Neural cell (in vitro differentiated cells): ENCODE measurements around the gene BIRC2. TPM values are rescaled to one million over a fixed set of nuclear protein-coding genes. Genes with fewer than 3 reads are reported as not detected.

Experiments
- H2AFZ ChIP-seq: fragments of 200-600, 300-800 bp; sonication (generic), shearing (Covaris generic); 2 replicates; pipeline ENCODE4 v1.6.0; 2014; ENCODE audit warnings: low read depth, mild to moderate bottlenecking, antibody characterized with exemption, low read length, moderate library complexity
- H3F3A ChIP-seq: fragments of 200-600 bp; shearing (Covaris generic); 2 replicates; pipeline ENCODE4 v1.6.1; 2016; ENCODE audit warnings: mild to moderate bottlenecking, moderate library complexity, mixed read lengths, antibody characterized with exemption, low read length; ENCODE audit not compliant: insufficient read depth, poor library complexity, severe bottlenecking
- H3K27ac ChIP-seq: fragments of 200-600, 300-800 bp; sonication (generic), shearing (Covaris generic); 2 replicates; pipeline ENCODE4 v1.5.1; 2014; ENCODE audit warnings: mild to moderate bottlenecking, low read length, moderate library complexity
- H3K27me3 ChIP-seq: fragments of 300-800, 200-600 bp; sonication (generic), shearing (Covaris generic); 2 replicates; pipeline ENCODE4 v1.6.0; 2014; ENCODE audit warnings: mild to moderate bottlenecking, low read depth, low read length, moderate library complexity; ENCODE audit not compliant: insufficient read depth
- H3K36me3 ChIP-seq: fragments of 300-800, 200-600 bp; sonication (generic), shearing (Covaris generic); 2 replicates; pipeline ENCODE4 v1.5.1; 2014; ENCODE audit warnings: mild to moderate bottlenecking, antibody characterized with exemption, low read length, moderate library complexity; ENCODE audit not compliant: insufficient read depth
- H3K4me2 ChIP-seq: fragments of 300-800, 200-600 bp; sonication (generic), shearing (Covaris generic); 2 replicates; pipeline ENCODE4 v1.6.0; 2014; ENCODE audit warnings: mild to moderate bottlenecking, low read length
- H3K4me3 ChIP-seq: fragments of 300-800, 200-600 bp; sonication (generic), shearing (Covaris generic); 2 replicates; pipeline ENCODE4 v1.5.1; 2014; ENCODE audit warnings: mild to moderate bottlenecking, low read length, moderate library complexity
- H3K79me2 ChIP-seq: fragments of 200-600 bp; shearing (Covaris generic); replicated peaks from 2 replicates; pipeline ENCODE4 v1.6.0; 2014; ENCODE audit warnings: mild to moderate bottlenecking, low read length, moderate library complexity; ENCODE audit not compliant: insufficient read depth
- H3K9ac ChIP-seq: fragments of 300-800, 200-600 bp; sonication (generic), shearing (Covaris generic); 2 replicates; pipeline ENCODE4 v1.6.1; 2016; ENCODE audit warnings: mild to moderate bottlenecking, low read length, mixed read lengths
- H3K9me2 ChIP-seq: fragments of 200-600 bp; shearing (Covaris generic); 2 replicates; pipeline ENCODE4 v1.6.1; 2016; ENCODE audit warnings: mild to moderate bottlenecking, low read length, mixed read lengths; ENCODE audit not compliant: insufficient read depth
- H3K9me3 ChIP-seq: fragments of 200-600, 300-800 bp; sonication (generic), shearing (Covaris generic); 2 replicates; pipeline ENCODE4 v1.6.1; 2016; ENCODE audit warnings: mild to moderate bottlenecking, mixed run types, low read length, moderate library complexity, mixed read lengths
- H4K20me1 ChIP-seq: fragments of 200-600 bp; shearing (Covaris generic); 2 replicates; pipeline ENCODE4 v1.6.1; 2016; ENCODE audit warnings: mild to moderate bottlenecking, mixed run types; ENCODE audit not compliant: insufficient read depth
- EP300 ChIP-seq: fragments of 450-650 bp; conservative IDR thresholded peaks from 2 replicates; pipeline ENCODE4 v1.6.1; 2014; ENCODE audit warnings: antibody characterized with exemption, mild to moderate bottlenecking, moderate library complexity; ENCODE audit not compliant: poor library complexity, severe bottlenecking
- EZH2 ChIP-seq: fragments of 200-600, 300-800 bp; shearing (Covaris generic), sonication (generic); IDR thresholded peaks from 2 replicates; pipeline ENCODE4 v1.6.1; 2014; ENCODE audit warnings: antibody characterized with exemption, low read length, borderline replicate concordance, mild to moderate bottlenecking; ENCODE audit not compliant: insufficient read depth, poor library complexity, severe bottlenecking
- MXI1 ChIP-seq: fragments of 450-650 bp; conservative IDR thresholded peaks from 2 replicates; pipeline ENCODE4 v1.6.1; 2014; ENCODE audit warnings: antibody characterized with exemption, mild to moderate bottlenecking; ENCODE audit not compliant: poor library complexity, severe bottlenecking
- POLR2AphosphoS5 ChIP-seq: IDR thresholded peaks from 2 replicates; pipeline ENCODE4 v1.6.1; 2012
- RAD21 ChIP-seq: fragments of 450-650 bp; conservative IDR thresholded peaks from 2 replicates; pipeline ENCODE4 v1.6.1; 2014; ENCODE audit warnings: antibody characterized with exemption, mild to moderate bottlenecking, moderate library complexity
- SMC3 ChIP-seq: fragments of 450-650 bp; conservative IDR thresholded peaks from 2 replicates; pipeline ENCODE4 v1.6.1; 2014; ENCODE audit warnings: antibody characterized with exemption, mild to moderate bottlenecking, moderate library complexity; ENCODE audit not compliant: poor library complexity
- TAF1 ChIP-seq: IDR thresholded peaks from 2 replicates; pipeline ENCODE4 v1.6.1; 2012; ENCODE audit warnings: low read depth
- polyA plus RNA-seq: library from polyadenylated mRNA; depleted of rRNA; stranded (reverse); fragments of >200 nt; gene quantifications from 2 replicates; pipeline ENCODE4 v1.2.3, GENCODE V29; 2014
- TF ChIP-seq, protein P1 (sequence below): fragments of 450-650 bp; IDR thresholded peaks from 2 replicates; pipeline ENCODE4 v1.5.1; 2014; ENCODE audit warnings: antibody characterized with exemption, mild to moderate bottlenecking, moderate library complexity; ENCODE audit not compliant: poor library complexity, severe bottlenecking
- TF ChIP-seq, protein P2 (sequence below): IDR thresholded peaks from 2 replicates; pipeline ENCODE4 v1.6.1; 2012; ENCODE audit warnings: borderline replicate concordance

Gene BIRC2
- polyA plus RNA-seq, 1 donor from 2014 or later = 68.7 TPM

DNA sequence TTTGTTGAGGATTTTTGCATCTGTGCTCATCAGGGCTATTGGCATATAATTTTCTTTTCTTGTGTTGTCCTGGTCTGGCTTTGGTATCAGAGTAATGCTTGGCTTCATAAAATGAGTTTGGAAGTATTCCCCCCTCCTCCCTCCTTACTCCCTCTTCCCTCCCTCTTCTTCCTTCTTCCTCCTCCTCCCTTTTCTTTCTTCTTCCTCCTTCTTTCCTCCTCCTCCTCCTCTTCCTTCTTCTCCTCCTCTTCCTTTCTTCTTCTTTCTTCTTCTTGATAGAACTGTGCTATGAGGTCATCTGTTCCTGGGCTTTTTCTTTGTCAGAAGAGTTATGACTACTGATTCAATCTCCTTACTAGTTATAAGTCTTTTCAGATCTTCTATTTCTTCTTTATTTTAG lies 10.1 kb downstream of the BIRC2 start:
- Histone ChIP-seq H3K9me3 (peaks cover 3% of the 10 kb centered on the region), H3F3A (no peaks in the 10 kb centered on the region), H3K9me2 (no peaks in the 10 kb centered on the region), H3K9ac (no peak overlapping the region), H3K79me2 (peaks cover 3% of the 10 kb centered on the region), H3K27me3 (no peaks in the 10 kb centered on the region), H2AFZ (no peak overlapping the region), H3K27ac (no peak overlapping the region), H4K20me1 (no peaks in the 10 kb centered on the region), H3K36me3 (peaks cover 10% of the 10 kb centered on the region), H3K4me3 (no peak overlapping the region), H3K4me2 (no peak overlapping the region)
- TF ChIP-seq, protein P1, sequence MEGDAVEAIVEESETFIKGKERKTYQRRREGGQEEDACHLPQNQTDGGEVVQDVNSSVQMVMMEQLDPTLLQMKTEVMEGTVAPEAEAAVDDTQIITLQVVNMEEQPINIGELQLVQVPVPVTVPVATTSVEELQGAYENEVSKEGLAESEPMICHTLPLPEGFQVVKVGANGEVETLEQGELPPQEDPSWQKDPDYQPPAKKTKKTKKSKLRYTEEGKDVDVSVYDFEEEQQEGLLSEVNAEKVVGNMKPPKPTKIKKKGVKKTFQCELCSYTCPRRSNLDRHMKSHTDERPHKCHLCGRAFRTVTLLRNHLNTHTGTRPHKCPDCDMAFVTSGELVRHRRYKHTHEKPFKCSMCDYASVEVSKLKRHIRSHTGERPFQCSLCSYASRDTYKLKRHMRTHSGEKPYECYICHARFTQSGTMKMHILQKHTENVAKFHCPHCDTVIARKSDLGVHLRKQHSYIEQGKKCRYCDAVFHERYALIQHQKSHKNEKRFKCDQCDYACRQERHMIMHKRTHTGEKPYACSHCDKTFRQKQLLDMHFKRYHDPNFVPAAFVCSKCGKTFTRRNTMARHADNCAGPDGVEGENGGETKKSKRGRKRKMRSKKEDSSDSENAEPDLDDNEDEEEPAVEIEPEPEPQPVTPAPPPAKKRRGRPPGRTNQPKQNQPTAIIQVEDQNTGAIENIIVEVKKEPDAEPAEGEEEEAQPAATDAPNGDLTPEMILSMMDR = no peak
- TF ChIP-seq RAD21 (no peak), MXI1 (no peak), POLR2AphosphoS5 (no peak), TAF1 (no peak)

DNA sequence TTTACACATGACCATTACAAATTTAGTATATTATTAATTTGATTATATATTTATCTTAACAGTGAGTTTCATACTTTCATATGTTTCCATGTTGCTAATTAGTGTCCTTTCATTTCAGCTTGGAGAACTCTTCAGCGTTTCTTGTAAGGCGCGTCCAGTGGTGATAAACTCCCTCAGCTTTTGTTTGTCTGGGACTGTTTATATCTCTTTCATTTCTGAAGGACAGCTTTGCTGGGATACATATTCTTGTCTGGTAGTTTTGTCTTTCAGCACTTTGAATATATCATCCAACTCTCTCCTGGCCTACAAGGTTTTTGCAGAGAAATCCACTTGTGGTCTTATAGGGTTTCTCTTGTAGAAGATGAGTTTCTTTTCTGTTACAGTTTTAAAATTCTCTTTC lies 12.4 kb downstream of the BIRC2 start:
- peaks cover 10% of the 10 kb centered on the region for H3K36me3 ChIP-seq
- no peaks in the 10 kb centered on the region for H3K27me3 ChIP-seq
- no peaks in the 10 kb centered on the region for H3F3A ChIP-seq
- no peak overlapping the region for H3K27ac ChIP-seq
- H3K9ac ChIP-seq = no peak overlapping the region
- TF ChIP-seq MXI1 (no peak), EP300 (no peak), EZH2 (no peak), TAF1 (no peak), SMC3 (no peak), POLR2AphosphoS5 (no peak), RAD21 (no peak)
- TF ChIP-seq, protein P1 = no peak
- TF ChIP-seq, protein P2, sequence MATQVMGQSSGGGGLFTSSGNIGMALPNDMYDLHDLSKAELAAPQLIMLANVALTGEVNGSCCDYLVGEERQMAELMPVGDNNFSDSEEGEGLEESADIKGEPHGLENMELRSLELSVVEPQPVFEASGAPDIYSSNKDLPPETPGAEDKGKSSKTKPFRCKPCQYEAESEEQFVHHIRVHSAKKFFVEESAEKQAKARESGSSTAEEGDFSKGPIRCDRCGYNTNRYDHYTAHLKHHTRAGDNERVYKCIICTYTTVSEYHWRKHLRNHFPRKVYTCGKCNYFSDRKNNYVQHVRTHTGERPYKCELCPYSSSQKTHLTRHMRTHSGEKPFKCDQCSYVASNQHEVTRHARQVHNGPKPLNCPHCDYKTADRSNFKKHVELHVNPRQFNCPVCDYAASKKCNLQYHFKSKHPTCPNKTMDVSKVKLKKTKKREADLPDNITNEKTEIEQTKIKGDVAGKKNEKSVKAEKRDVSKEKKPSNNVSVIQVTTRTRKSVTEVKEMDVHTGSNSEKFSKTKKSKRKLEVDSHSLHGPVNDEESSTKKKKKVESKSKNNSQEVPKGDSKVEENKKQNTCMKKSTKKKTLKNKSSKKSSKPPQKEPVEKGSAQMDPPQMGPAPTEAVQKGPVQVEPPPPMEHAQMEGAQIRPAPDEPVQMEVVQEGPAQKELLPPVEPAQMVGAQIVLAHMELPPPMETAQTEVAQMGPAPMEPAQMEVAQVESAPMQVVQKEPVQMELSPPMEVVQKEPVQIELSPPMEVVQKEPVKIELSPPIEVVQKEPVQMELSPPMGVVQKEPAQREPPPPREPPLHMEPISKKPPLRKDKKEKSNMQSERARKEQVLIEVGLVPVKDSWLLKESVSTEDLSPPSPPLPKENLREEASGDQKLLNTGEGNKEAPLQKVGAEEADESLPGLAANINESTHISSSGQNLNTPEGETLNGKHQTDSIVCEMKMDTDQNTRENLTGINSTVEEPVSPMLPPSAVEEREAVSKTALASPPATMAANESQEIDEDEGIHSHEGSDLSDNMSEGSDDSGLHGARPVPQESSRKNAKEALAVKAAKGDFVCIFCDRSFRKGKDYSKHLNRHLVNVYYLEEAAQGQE = no peak
- H3K9me3 ChIP-seq = peaks cover 3% of the 10 kb centered on the region
- no peak overlapping the region for H2AFZ ChIP-seq
- H3K4me3 ChIP-seq = no peak overlapping the region
- no peaks in the 10 kb centered on the region for H4K20me1 ChIP-seq
- peaks cover 3% of the 10 kb centered on the region for H3K79me2 ChIP-seq
- no peaks in the 10 kb centered on the region for H3K9me2 ChIP-seq
- no peak overlapping the region for H3K4me2 ChIP-seq
